Common myeloid progenitor, CD34-positive (primary cell): Measurements from ENCODE around the gene EBP.
"Not testable (repeated sequence)": the region's sequence is repeated elsewhere in the genome, so short reads cannot be mapped to it uniquely, and the experiment has no call there.

Experiments
- CTCF ChIA-PET: fragments of 350-600 bp; sonication (Branson Sonifier 250); formaldehyde crosslinking; loops from one replicate; lab custom pipeline; 2021; ENCODE audit warnings: antibody characterized with exemption; lab: Charles Lee
- POLR2A ChIA-PET: fragments of 350-600 bp; sonication (Branson Sonifier 250); formaldehyde crosslinking; loops from one replicate; lab custom pipeline; 2021; ENCODE audit warnings: antibody characterized with exemption; lab: Charles Lee
- DNase-seq, 3 donors: peaks; one replicate each; pipeline versions ENCODE4 v3.0.0 to v3.0.0-alpha.2; 2013
- H3K27ac ChIP-seq, 2 experiments: 1 replicate in 1 of 2; 2 replicates in 1 of 2; pipeline ENCODE4 v1.7.0; 2013; ENCODE audit warnings: inconsistent platforms in 2 of 2, low read length in 2 of 2, mild to moderate bottlenecking in 2 of 2, low read depth in 1 of 2, moderate library complexity in 1 of 2; ENCODE audit not compliant: severe bottlenecking in 2 of 2, insufficient read depth in 1 of 2, poor library complexity in 1 of 2
- H3K27me3 ChIP-seq, 5 experiments: replicated peaks in 2 of 5; 1 replicate in 3 of 5; 2 replicates in 2 of 5; pipeline versions ENCODE4 v1.6.1 to v1.7.0; 2013; ENCODE audit warnings: low read length in 4 of 5, mild to moderate bottlenecking in 2 of 5, moderate library complexity in 2 of 5, inconsistent platforms in 1 of 5; ENCODE audit not compliant: insufficient read depth in 5 of 5, control insufficient read depth in 4 of 5
- H3K36me3 ChIP-seq, 4 experiments: 1 replicate in 2 of 4; 2 replicates in 2 of 4; pipeline versions ENCODE4 v1.6.1 to v1.7.0; 2013; ENCODE audit warnings: low read length in 3 of 4, control low read depth in 1 of 4, mild to moderate bottlenecking in 1 of 4; ENCODE audit not compliant: control insufficient read depth in 4 of 4, insufficient read depth in 4 of 4
- H3K4me1 ChIP-seq, 4 experiments: 1 replicate in 3 of 4; 2 replicates in 1 of 4; pipeline versions ENCODE4 v1.6.1 to v1.7.1; 2013; ENCODE audit warnings: low read length in 3 of 4, mild to moderate bottlenecking in 3 of 4, control low read depth in 1 of 4, inconsistent platforms in 1 of 4, moderate library complexity in 1 of 4; ENCODE audit not compliant: control insufficient read depth in 4 of 4, insufficient read depth in 4 of 4; ENCODE audit errors: control extremely low read depth in 1 of 4
- H3K4me3 ChIP-seq, 7 experiments: 1 replicate in 4 of 7; 2 replicates in 3 of 7; pipeline versions ENCODE4 v1.5.1 to v1.7.0; 2013; ENCODE audit warnings: mild to moderate bottlenecking in 7 of 7, low read length in 6 of 7, moderate library complexity in 6 of 7, inconsistent platforms in 2 of 7, low read depth in 2 of 7, control low read depth in 1 of 7; ENCODE audit not compliant: insufficient read depth in 4 of 7, control insufficient read depth in 1 of 7; ENCODE audit errors: extremely low read depth in 1 of 7
- H3K9me3 ChIP-seq, 5 experiments: 1 replicate in 4 of 5; 2 replicates in 1 of 5; pipeline versions ENCODE4 v1.6.1 to v1.7.1; 2013; ENCODE audit warnings: low read length in 4 of 5, mild to moderate bottlenecking in 2 of 5, inconsistent platforms in 1 of 5, low read depth in 1 of 5, moderate library complexity in 1 of 5; ENCODE audit not compliant: control insufficient read depth in 4 of 5, insufficient read depth in 2 of 5; ENCODE audit errors: control extremely low read depth in 1 of 5
- WGBS: methylation state at CpG from one replicate; pipeline ENCODE4 v1.1.5; 2013; ENCODE audit not compliant: insufficient coverage; 5-methylcytosine and 5-hydroxymethylcytosine counted together

The EBP gene

GRCh38 chrX:48540480-48540879 is 18.9 kb downstream of the EBP start:
- DNase-seq = peak in 2 of 3 donors; percentile 31 to 41
- peak overlapping the region in 1 of 2 experiments; percentile 83 for H3K27ac ChIP-seq
- WGBS = 81% methylated on average over 7 of the region's 7 CpGs
- ChIA-PET POLR2A (interaction anchor here (0.6 kb wide), 1 partner anchor 10 kb away, joined by 4 read pairs; no protein-coding TSS in a partner anchor), CTCF (interaction anchor here (1.6 kb wide), 1 partner anchor 9 kb away, joined by 7 read pairs; no protein-coding TSS in a partner anchor)
- H3K4me3 ChIP-seq = peak overlapping the region in 6 of 7 experiments; percentile 63 to 85 (median 68)
- peaks cover 2 to 9% (median 3%) of the 10 kb centered on the region in 4 experiments for H3K36me3 ChIP-seq
- no peaks in the 10 kb centered on the region for H3K27me3 ChIP-seq
- H3K9me3 ChIP-seq = no peaks in the 10 kb centered on the region
- peaks cover 3 to 16% (median 5%) of the 10 kb centered on the region in 4 experiments for H3K4me1 ChIP-seq

- H3K4me3 ChIP-seq = no peak overlapping the region
- ChIA-PET POLR2A (interaction anchor here (0.6 kb wide), 2 partner anchors 9 to 11 kb away, joined by 4 read pairs; no protein-coding TSS in a partner anchor), CTCF (no interaction called here)
- DNase-seq = no peak
- H3K4me1 ChIP-seq = peaks cover 3 to 16% (median 5%) of the 10 kb centered on the region in 4 experiments
- H3K27me3 ChIP-seq = no peaks in the 10 kb centered on the region
- peaks cover 2 to 12% (median 5%) of the 10 kb centered on the region in 4 experiments for H3K36me3 ChIP-seq
- no peaks in the 10 kb centered on the region for H3K9me3 ChIP-seq
- H3K27ac ChIP-seq = no peak overlapping the region
- 100% methylated on average over 2 of the region's 10 CpGs for WGBS
These were observed 19.7 kb downstream of the EBP start for GRCh38 chrX:48541140-48541814.

- no peaks in the 10 kb centered on the region for H3K9me3 ChIP-seq
- POLR2A ChIA-PET = no interaction called here
- WGBS = 93% methylated on average over 3 of the region's 3 CpGs
- peaks cover 6 to 16% (median 7%) of the 10 kb centered on the region in 4 experiments for H3K36me3 ChIP-seq
- H3K4me1 ChIP-seq = peaks cover 0 to 2% (median 0%) of the 10 kb centered on the region in 4 experiments
- no peak overlapping the region for H3K27ac ChIP-seq
- H3K27me3 ChIP-seq = no peaks in the 10 kb centered on the region
- CTCF ChIA-PET = interaction anchor here (2.1 kb wide), 1 partner anchor 9 kb away, joined by 7 read pairs; the partner anchor contains the start of gene TBC1D25
- DNase-seq = no peak
- no peak overlapping the region for H3K4me3 ChIP-seq
These were observed 27.3 kb downstream of the EBP start for GRCh38 chrX:48548871-48549270.

- DNase-seq, H3K4me1 ChIP-seq, H3K9me3 ChIP-seq, H3K4me3 ChIP-seq, POLR2A ChIA-PET, CTCF ChIA-PET, H3K27me3 ChIP-seq, H3K27ac ChIP-seq: not testable (repeated sequence)
- 87% methylated on average over 8 of the region's 9 CpGs for WGBS
- H3K36me3 ChIP-seq = peaks cover 3 to 35% (median 19%) of the 10 kb centered on the region in 4 experiments
These were observed 34.2 kb downstream of the EBP start for GRCh38 chrX:48555731-48556325.

GRCh38 chrX:48558271-48558670 is 36.7 kb downstream of the EBP start:
- no peaks in the 10 kb centered on the region for H3K27me3 ChIP-seq
- no peak for DNase-seq
- H3K9me3 ChIP-seq = no peaks in the 10 kb centered on the region
- peaks cover 5 to 41% (median 25%) of the 10 kb centered on the region in 4 experiments for H3K36me3 ChIP-seq
- ChIA-PET CTCF (no interaction called here), POLR2A (no interaction called here)
- H3K4me3 ChIP-seq = no peak overlapping the region
- no peaks in the 10 kb centered on the region for H3K4me1 ChIP-seq
- no peak overlapping the region for H3K27ac ChIP-seq
- WGBS = 89% methylated on average over 1 of the region's 4 CpGs

GRCh38 chrX:48559636-48560035 is 38.0 kb downstream of the EBP start:
- no peak for DNase-seq
- Histone ChIP-seq H3K9me3 (no peaks in the 10 kb centered on the region), H3K4me1 (no peaks in the 10 kb centered on the region), H3K27ac (no peak overlapping the region), H3K36me3 (peaks cover 5 to 45% (median 25%) of the 10 kb centered on the region in 4 experiments), H3K27me3 (no peaks in the 10 kb centered on the region), H3K4me3 (no peak overlapping the region)
- 95% methylated on average over 21 of the region's 24 CpGs for WGBS
- ChIA-PET CTCF (no interaction called here), POLR2A (no interaction called here)

GRCh38 chrX:48560056-48560455 is 38.4 kb downstream of the EBP start:
- H3K9me3 ChIP-seq = no peaks in the 10 kb centered on the region
- no peak overlapping the region for H3K4me3 ChIP-seq
- ChIA-PET POLR2A (no interaction called here), CTCF (no interaction called here)
- WGBS = 97% methylated on average over 14 of the region's 14 CpGs
- peaks cover 5 to 42% (median 23%) of the 10 kb centered on the region in 4 experiments for H3K36me3 ChIP-seq
- no peak overlapping the region for H3K27ac ChIP-seq
- H3K4me1 ChIP-seq = no peaks in the 10 kb centered on the region
- no peaks in the 10 kb centered on the region for H3K27me3 ChIP-seq
- DNase-seq = no peak
